GM12878 (cell line): ENCODE data around the gene TULP4. TPM values are rescaled to one million over a fixed set of nuclear protein-coding genes. Genes with fewer than 3 reads are reported as not detected.

Experiments
- ATAC-seq: fragments of 200-7000 bp; cut with Tn5 transposase; 3 replicates; pipeline ENCODE4 v1.9.1; 2020; ENCODE audit warnings: mild to moderate bottlenecking, moderate library complexity
- BruUV-seq: library from RNA; stranded (reverse); fragments of 400-500 nt; replicated peaks from 2 replicates; lab custom pipeline; 2021; lab: Mats Ljungman, UMichigan
- CTCF ChIA-PET: fragments of 300-600 bp; sonication (Branson Sonifier 250); formaldehyde crosslinking; extraction: SDS; loops from one replicate; lab custom pipeline; 2021; ENCODE audit warnings: inconsistent platforms; lab: Yijun Ruan, JAX
- POLR2A ChIA-PET: fragments of 350-600 bp; formaldehyde crosslinking; extraction: SDS; loops from one replicate; lab custom pipeline; 2021; ENCODE audit warnings: inconsistent platforms; lab: Charles Lee
- RAD21 ChIA-PET: fragments of 300-600 bp; sonication (Branson Sonifier 250); formaldehyde crosslinking; loops from one replicate; lab custom pipeline; 2023; ENCODE audit warnings: antibody characterized with exemption; ENCODE audit not compliant: unreplicated experiment; lab: Charles Lee
- SMC1A ChIA-PET: fragments of 300-600 bp; sonication (Branson Sonifier 250); formaldehyde crosslinking; loops from one replicate; lab custom pipeline; 2023; ENCODE audit not compliant: unreplicated experiment, uncharacterized antibody; lab: Charles Lee
- DNase-seq: peaks from one replicate; pipeline ENCODE4 v3.0.0-alpha.2; 2011; ENCODE audit warnings: low read depth, low spot score
- FAIRE-seq: peaks from 3 replicates; lab custom pipeline; 2011; peaks lifted over from hg19 to GRCh38; lab: Jason Lieb, UNC
- H2AFZ ChIP-seq: 2 replicates; pipeline ENCODE4 v1.6.0; 2011; ENCODE audit warnings: low read depth, low read length, control low read depth; ENCODE audit not compliant: control insufficient read depth
- H3K27ac ChIP-seq: 2 replicates; pipeline ENCODE4 v1.5.1; 2011; ENCODE audit warnings: control low read depth; ENCODE audit not compliant: control insufficient read depth, insufficient read depth
- H3K27me3 ChIP-seq, 2 experiments: replicated peaks in 1 of 2; 2 replicates each; pipeline versions ENCODE4 v1.6.0 to v1.6.1; 2011; ENCODE audit warnings: low read length in 1 of 2; ENCODE audit not compliant: control insufficient read depth in 2 of 2, insufficient read depth in 2 of 2
- H3K36me3 ChIP-seq, 2 experiments: 2 replicates each; pipeline ENCODE4 v1.5.1; 2011; ENCODE audit warnings: low read length in 1 of 2; ENCODE audit not compliant: control insufficient read depth in 2 of 2, insufficient read depth in 2 of 2
- H3K4me1 ChIP-seq: 2 replicates; pipeline ENCODE4 v1.6.1; 2011; ENCODE audit warnings: mild to moderate bottlenecking, low read length, moderate library complexity, mixed read lengths; ENCODE audit not compliant: control insufficient read depth, insufficient read depth
- H3K4me2 ChIP-seq: 2 replicates; pipeline ENCODE4 v1.6.0; 2011; ENCODE audit warnings: control low read depth; ENCODE audit not compliant: control insufficient read depth, insufficient read depth
- H3K4me3 ChIP-seq: fragments of 200-600 bp; sonication (generic); 2 replicates; pipeline ENCODE4 v1.5.1; 2016
- H3K79me2 ChIP-seq: 2 replicates; pipeline ENCODE4 v1.6.0; 2011; ENCODE audit warnings: low read length; ENCODE audit not compliant: control insufficient read depth, insufficient read depth
- H3K9ac ChIP-seq: 2 replicates; pipeline ENCODE4 v1.8.0; 2011; ENCODE audit warnings: low read length, control low read depth, mixed read lengths; ENCODE audit not compliant: control insufficient read depth, insufficient read depth
- H3K9me3 ChIP-seq: replicated peaks from 3 replicates; pipeline ENCODE4 v1.5.1; 2011; ENCODE audit warnings: mild to moderate bottlenecking, low read length; ENCODE audit not compliant: control insufficient read depth, insufficient read depth
- H4K20me1 ChIP-seq: 2 replicates; pipeline ENCODE4 v1.6.0; 2011; ENCODE audit not compliant: control insufficient read depth, insufficient read depth
- ASH2L ChIP-seq: fragments of 300-600, 200-600 bp; sonication (generic); IDR thresholded peaks from 2 replicates; pipeline ENCODE4 v1.6.1; 2017; ENCODE audit warnings: low read depth, mild to moderate bottlenecking, borderline replicate concordance
- BACH1 ChIP-seq: fragments of 450-650 bp; IDR thresholded peaks from 2 replicates; pipeline ENCODE4 v1.6.1; 2017; ENCODE audit warnings: mild to moderate bottlenecking, borderline replicate concordance
- BRCA1 ChIP-seq: IDR thresholded peaks from 2 replicates; pipeline ENCODE4 v1.6.1; 2011; ENCODE audit warnings: low read depth, low read length, improper control_type of control experiment
- FOXK2 ChIP-seq: fragments of 450-650 bp; IDR thresholded peaks from 2 replicates; pipeline ENCODE4 v1.6.1; 2017; ENCODE audit warnings: mild to moderate bottlenecking, moderate library complexity
- JUNB ChIP-seq: IDR thresholded peaks from 2 replicates; pipeline ENCODE4 v1.6.1; 2016; ENCODE audit warnings: antibody characterized with exemption, mild to moderate bottlenecking
- MTA3 ChIP-seq: IDR thresholded peaks from 2 replicates; pipeline ENCODE4 v1.6.1; 2012; ENCODE audit warnings: low read length, inconsistent platforms, borderline replicate concordance
- SRF ChIP-seq, 2 experiments: IDR thresholded peaks; 2 replicates each; pipeline ENCODE4 v1.6.1; 2011; ENCODE audit warnings: low read depth in 2 of 2, low read length in 2 of 2, mild to moderate bottlenecking in 1 of 2, moderate library complexity in 1 of 2
- TCF12 ChIP-seq: IDR thresholded peaks from 2 replicates; pipeline ENCODE4 v1.6.1; 2011; ENCODE audit warnings: low read depth, mild to moderate bottlenecking, low read length
- ZNF274 ChIP-seq: IDR thresholded peaks from one replicate; pipeline ENCODE4 v1.8.0; 2011; ENCODE audit not compliant: insufficient read length, insufficient read depth
- ZNF622 ChIP-seq: fragments of 450-650 bp; IDR thresholded peaks from 2 replicates; pipeline ENCODE4 v1.6.1; 2017; ENCODE audit warnings: mild to moderate bottlenecking, inconsistent platforms
- WGBS: methylation state at CpG from one replicate; pipeline ENCODE4 v1.1.6; 2016; ENCODE audit warnings: low lambda C conversion rate; ENCODE audit not compliant: insufficient replicate concordance, insufficient coverage; ENCODE audit errors: missing lambda C conversion rate; 5-methylcytosine and 5-hydroxymethylcytosine counted together
- in situ Hi-C: fragments of 300-500 bp; cut with MboI; formaldehyde crosslinking; loops from 9 replicates; pipeline ENCODE4 v1.14.3; 2018; ENCODE audit warnings: mixed read lengths
- intact Hi-C: fragments of 100-400 bp; cut with micrococcal nuclease; formaldehyde crosslinking; loops from one replicate; pipeline ENCODE4 v1.14.2; 2022; ENCODE audit not compliant: unreplicated experiment
- polyA plus RNA-seq, 11 experiments: library from polyadenylated mRNA; depleted of rRNA in 4 of 11; unstranded in 6 of 11; stranded (reverse) in 5 of 11; fragments of >200 nt; fragmentation: Nextera tagmentation in 4 of 11; fragmentation: Illumina TruSeq in 1 of 11; extraction: Ambion mirVana in 4 of 11; extraction: Trizol in 1 of 11; gene quantifications; 1 replicate in 1 of 11; 2 replicates in 10 of 11; pipeline versions ENCODE4 v1.2.1 to v1.2.3, GENCODE V29; 2011 to 2016; ENCODE audit warnings: inconsistent platforms in 2 of 11, missing spikeins in 2 of 11, low read depth in 1 of 11
- total RNA-seq, 4 experiments: library from RNA; depleted of rRNA in 3 of 4; stranded (reverse); fragments of >200 nt in 3 of 4; fragmentation: Illumina TruSeq in 1 of 4; extraction: Trizol in 1 of 4; gene quantifications; 2 replicates each; pipeline versions ENCODE4 v1.2.1 to v1.2.3, GENCODE V29; 2013 to 2021
- TF ChIP-seq, protein P1 (sequence below): fragments of 450-650 bp; IDR thresholded peaks from 2 replicates; pipeline ENCODE4 v1.6.1; 2017; ENCODE audit warnings: low read depth, mild to moderate bottlenecking, moderate library complexity
- TF ChIP-seq, protein P2 (sequence below): fragments of 450-650 bp; IDR thresholded peaks from 2 replicates; pipeline ENCODE4 v1.6.1; 2017; ENCODE audit warnings: mild to moderate bottlenecking, moderate library complexity
- TF ChIP-seq, protein P3 (sequence below): fragments of 450-650 bp; IDR thresholded peaks from 2 replicates; pipeline ENCODE4 v1.6.1; 2017; ENCODE audit warnings: mild to moderate bottlenecking
- TF ChIP-seq, protein P4 (sequence below): fragments of 450-650 bp; IDR thresholded peaks from 2 replicates; pipeline ENCODE4 v1.6.1; 2016; ENCODE audit warnings: mild to moderate bottlenecking

Gene TULP4
- total and polyA plus RNA-seq, 10 of the 15 experiments (the other 5 are each of a cell fraction or from before 2014, with no cell fraction given) = 0.73 to 31.8 (median 14.0) TPM

DNA sequence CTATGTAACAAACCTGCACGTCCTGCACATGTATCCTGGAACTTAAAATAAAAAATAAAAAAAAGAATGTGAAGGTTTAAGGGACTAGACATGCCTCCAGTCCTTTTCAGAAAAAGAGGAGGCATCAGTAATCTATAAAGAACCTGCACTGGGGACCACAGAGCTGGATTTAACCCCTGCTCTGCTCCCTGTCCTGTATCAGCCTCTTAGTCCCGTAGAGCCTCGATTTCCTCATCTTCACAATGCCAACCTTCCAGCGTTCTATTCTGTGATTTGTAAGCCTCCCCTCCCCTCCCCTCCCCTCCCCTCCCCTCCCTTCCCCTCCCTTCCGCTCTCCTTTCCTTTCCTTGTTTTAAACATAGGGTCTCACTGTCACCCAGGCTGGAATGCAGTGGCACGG is 216.6 kb downstream of the TULP4 start (continued):
- TF ChIP-seq, protein P1, sequence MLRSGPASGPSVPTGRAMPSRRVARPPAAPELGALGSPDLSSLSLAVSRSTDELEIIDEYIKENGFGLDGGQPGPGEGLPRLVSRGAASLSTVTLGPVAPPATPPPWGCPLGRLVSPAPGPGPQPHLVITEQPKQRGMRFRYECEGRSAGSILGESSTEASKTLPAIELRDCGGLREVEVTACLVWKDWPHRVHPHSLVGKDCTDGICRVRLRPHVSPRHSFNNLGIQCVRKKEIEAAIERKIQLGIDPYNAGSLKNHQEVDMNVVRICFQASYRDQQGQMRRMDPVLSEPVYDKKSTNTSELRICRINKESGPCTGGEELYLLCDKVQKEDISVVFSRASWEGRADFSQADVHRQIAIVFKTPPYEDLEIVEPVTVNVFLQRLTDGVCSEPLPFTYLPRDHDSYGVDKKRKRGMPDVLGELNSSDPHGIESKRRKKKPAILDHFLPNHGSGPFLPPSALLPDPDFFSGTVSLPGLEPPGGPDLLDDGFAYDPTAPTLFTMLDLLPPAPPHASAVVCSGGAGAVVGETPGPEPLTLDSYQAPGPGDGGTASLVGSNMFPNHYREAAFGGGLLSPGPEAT = no peak
- TF ChIP-seq, protein P2, sequence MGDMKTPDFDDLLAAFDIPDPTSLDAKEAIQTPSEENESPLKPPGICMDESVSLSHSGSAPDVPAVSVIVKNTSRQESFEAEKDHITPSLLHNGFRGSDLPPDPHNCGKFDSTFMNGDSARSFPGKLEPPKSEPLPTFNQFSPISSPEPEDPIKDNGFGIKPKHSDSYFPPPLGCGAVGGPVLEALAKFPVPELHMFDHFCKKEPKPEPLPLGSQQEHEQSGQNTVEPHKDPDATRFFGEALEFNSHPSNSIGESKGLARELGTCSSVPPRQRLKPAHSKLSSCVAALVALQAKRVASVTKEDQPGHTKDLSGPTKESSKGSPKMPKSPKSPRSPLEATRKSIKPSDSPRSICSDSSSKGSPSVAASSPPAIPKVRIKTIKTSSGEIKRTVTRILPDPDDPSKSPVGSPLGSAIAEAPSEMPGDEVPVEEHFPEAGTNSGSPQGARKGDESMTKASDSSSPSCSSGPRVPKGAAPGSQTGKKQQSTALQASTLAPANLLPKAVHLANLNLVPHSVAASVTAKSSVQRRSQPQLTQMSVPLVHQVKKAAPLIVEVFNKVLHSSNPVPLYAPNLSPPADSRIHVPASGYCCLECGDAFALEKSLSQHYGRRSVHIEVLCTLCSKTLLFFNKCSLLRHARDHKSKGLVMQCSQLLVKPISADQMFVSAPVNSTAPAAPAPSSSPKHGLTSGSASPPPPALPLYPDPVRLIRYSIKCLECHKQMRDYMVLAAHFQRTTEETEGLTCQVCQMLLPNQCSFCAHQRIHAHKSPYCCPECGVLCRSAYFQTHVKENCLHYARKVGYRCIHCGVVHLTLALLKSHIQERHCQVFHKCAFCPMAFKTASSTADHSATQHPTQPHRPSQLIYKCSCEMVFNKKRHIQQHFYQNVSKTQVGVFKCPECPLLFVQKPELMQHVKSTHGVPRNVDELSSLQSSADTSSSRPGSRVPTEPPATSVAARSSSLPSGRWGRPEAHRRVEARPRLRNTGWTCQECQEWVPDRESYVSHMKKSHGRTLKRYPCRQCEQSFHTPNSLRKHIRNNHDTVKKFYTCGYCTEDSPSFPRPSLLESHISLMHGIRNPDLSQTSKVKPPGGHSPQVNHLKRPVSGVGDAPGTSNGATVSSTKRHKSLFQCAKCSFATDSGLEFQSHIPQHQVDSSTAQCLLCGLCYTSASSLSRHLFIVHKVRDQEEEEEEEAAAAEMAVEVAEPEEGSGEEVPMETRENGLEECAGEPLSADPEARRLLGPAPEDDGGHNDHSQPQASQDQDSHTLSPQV = no peak
- TF ChIP-seq, all 136 proteins: peak for 0

DNA sequence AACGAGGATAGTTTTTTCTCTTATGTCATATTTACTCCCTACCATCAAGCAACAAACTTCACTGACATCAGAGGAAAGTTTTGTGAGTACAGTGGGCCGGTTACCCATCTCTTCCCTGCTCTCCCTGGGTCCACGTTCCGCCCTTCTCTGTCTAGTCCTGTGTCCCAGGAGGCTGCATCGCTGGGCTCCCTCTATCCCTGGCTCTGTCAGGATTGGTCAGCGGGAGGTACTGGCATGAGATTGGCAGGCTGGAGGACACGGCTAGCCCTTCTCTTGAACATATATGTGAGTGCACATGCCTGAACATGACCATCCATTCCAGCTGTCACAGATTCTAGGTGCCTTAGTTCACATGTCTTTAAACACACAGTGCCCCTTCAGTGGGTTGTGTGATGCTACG is 217.4 kb downstream of the TULP4 start:
- FAIRE-seq (no peak), DNase-seq (no peak), ATAC-seq (no peak)
- ChIA-PET POLR2A (interaction anchor here (0.6 kb wide), 1 partner anchor 23 kb away, joined by 3 read pairs; no protein-coding TSS in a partner anchor), CTCF (no interaction called here), SMC1A (interaction anchor here (0.9 kb wide), 1 partner anchor 11 kb away, joined by 3 read pairs; no protein-coding TSS in a partner anchor), RAD21 (interaction anchor here (0.7 kb wide), 1 partner anchor 140 kb away, joined by 3 read pairs; no protein-coding TSS in a partner anchor)
- WGBS = 50% methylated on average over 8 of the region's 8 CpGs
- Histone ChIP-seq H3K4me3 (no peak overlapping the region), H3K9ac (no peak overlapping the region), H3K27me3 (no peaks in the 10 kb centered on the region), H3K4me1 (no peaks in the 10 kb centered on the region), H2AFZ (no peak overlapping the region), H3K79me2 (no peaks in the 10 kb centered on the region), H3K36me3 (no peaks in the 10 kb centered on the region), H3K4me2 (no peak overlapping the region), H4K20me1 (no peaks in the 10 kb centered on the region), H3K9me3 (no peaks in the 10 kb centered on the region; the same call in 2 of the 3 replicates), H3K27ac (no peak overlapping the region)
- in situ Hi-C loops (no loop called here), intact Hi-C loops (no loop called here)
- no TSS peak for BruUV-seq
- TF ChIP-seq, protein P3, sequence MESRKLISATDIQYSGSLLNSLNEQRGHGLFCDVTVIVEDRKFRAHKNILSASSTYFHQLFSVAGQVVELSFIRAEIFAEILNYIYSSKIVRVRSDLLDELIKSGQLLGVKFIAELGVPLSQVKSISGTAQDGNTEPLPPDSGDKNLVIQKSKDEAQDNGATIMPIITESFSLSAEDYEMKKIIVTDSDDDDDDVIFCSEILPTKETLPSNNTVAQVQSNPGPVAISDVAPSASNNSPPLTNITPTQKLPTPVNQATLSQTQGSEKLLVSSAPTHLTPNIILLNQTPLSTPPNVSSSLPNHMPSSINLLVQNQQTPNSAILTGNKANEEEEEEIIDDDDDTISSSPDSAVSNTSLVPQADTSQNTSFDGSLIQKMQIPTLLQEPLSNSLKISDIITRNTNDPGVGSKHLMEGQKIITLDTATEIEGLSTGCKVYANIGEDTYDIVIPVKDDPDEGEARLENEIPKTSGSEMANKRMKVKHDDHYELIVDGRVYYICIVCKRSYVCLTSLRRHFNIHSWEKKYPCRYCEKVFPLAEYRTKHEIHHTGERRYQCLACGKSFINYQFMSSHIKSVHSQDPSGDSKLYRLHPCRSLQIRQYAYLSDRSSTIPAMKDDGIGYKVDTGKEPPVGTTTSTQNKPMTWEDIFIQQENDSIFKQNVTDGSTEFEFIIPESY = no peak
- TF ChIP-seq SRF (IDR thresholded peaks at IDR 0.05; ENCODE audit: low read depth in 2 of 2, low read length in 2 of 2) (no peak), FOXK2 (no peak), TCF12 (no peak), ASH2L (no peak), ZNF274 (no peak), JUNB (no peak), MTA3 (no peak), BRCA1 (no peak), ZNF622 (no peak), BACH1 (no peak)
- TF ChIP-seq, protein P4, sequence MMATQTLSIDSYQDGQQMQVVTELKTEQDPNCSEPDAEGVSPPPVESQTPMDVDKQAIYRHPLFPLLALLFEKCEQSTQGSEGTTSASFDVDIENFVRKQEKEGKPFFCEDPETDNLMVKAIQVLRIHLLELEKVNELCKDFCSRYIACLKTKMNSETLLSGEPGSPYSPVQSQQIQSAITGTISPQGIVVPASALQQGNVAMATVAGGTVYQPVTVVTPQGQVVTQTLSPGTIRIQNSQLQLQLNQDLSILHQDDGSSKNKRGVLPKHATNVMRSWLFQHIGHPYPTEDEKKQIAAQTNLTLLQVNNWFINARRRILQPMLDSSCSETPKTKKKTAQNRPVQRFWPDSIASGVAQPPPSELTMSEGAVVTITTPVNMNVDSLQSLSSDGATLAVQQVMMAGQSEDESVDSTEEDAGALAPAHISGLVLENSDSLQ = no peak
